Measurements from ENCODE around the gene CER1. TPM values are rescaled to one million over a fixed set of nuclear protein-coding genes. Genes with fewer than 3 reads are reported as not detected.
"Not testable (repeated sequence)": the region's sequence is repeated elsewhere in the genome, so short reads cannot be mapped to it uniquely, and the experiment has no call there.

The CER1 gene
- total RNA-seq, 1 experiment from 2014 or later = not detected

DNA sequence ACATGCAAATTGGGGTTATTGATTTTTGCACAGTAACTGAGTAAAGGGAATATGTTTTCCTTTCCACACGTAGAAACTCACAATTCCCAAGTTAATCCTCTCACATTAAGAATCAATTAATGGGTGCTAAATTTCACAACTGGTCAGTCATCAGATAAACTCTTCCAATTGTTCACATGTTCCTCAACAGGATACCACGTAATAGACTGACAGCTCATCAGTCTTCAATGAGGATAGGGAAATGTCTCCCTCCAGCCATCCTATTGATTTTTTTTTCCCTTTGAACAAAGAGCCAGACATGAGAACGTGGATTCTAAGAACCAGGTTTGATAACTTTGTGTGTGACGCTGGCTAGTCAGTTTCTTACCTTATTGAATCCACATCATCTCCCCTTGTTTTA, 768 bp upstream of the CER1 start:
- in situ Hi-C loops (cut with HindIII; ENCODE audit: low sequenced_read_pairs) = no loop called here
- no peak for DNase-seq (ENCODE audit: low spot score)

DNA sequence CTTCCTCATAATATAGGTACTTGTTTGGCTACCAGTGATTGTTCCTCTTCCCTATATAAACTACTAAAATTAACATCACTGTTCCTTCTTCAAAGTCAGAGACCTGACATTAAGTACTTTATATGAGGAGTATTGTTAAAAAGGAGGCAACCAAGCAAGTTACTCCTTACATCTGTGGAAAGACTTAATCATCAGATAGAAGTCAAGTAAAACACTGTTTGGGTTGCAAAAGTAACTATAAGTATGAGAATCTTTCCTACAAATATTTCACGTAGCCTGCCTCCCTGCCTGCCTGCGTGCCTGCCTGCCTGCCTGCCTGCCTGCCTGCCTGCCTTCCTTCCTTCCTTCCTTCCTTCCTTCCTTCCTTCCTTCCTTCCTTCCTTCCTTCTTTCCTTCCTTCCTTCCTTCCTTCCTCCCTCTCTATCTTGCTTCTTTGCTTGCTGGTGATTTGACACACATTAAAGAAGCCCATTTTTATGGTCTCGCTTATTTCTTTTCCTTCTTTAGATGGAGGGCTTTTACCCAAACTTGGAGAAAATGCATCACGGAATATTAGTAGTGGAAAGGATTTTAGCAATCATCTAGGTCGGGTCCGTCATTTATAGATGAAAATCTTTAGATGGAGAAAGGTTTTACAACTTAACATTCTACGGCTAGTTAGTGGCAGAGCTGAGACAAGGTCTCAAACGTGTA, 3.2 kb downstream of the CER1 start:
- in situ Hi-C loops (cut with HindIII; ENCODE audit: low sequenced_read_pairs) = no loop called here
- no peak for DNase-seq (ENCODE audit: low spot score)

DNA sequence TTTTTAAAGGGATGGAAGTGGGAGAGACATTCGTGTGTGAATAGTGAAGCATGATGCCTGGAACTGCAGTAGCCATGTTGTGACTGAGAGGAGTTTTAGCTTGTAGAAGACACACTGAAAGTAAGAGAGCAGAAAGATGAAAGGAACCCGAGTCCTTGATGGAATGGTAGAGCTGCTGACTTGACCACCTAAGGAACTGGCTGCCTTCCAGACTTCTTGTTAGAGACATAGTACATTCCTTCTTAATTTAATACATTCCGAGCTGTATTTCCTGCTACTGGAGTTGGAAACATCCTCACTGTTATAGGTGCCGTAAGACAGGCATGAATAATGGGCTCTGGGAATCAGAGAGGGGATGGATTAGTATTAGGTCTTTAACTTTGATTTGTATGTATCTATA, 7.4 kb downstream of the CER1 start:
- no peak for DNase-seq (ENCODE audit: low spot score)
- in situ Hi-C loops (cut with HindIII; ENCODE audit: low sequenced_read_pairs) = no loop called here

DNA sequence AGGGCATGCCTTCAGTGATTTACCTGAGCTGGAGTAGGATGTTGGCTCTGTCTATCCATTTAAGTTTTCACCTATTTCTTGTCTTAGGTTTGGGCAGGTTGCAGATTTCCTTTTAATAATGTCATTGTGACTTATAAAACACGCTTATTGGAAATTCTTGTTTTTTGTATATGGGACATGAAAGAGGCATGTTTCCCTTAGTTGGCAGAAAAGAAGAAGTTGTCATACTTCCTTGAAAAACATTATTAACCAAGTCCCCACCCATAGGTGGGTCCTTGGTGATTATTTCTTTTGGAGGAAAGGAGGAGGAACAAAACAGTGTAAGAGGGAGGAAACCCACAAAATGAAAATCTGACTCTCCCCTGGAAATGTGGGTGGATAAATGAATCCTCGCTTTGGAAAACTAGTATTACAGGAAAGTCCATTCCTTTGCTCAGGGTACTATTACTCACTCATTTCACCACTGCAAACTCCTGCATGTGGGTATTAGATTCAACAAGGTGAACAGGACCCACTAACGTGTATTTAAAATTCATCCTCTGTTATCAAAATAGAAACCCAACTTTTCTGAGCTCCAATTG, 9.3 kb downstream of the CER1 start:
- no peak for DNase-seq (ENCODE audit: low spot score)
- in situ Hi-C loops (cut with HindIII; ENCODE audit: low sequenced_read_pairs) = no loop called here

DNA sequence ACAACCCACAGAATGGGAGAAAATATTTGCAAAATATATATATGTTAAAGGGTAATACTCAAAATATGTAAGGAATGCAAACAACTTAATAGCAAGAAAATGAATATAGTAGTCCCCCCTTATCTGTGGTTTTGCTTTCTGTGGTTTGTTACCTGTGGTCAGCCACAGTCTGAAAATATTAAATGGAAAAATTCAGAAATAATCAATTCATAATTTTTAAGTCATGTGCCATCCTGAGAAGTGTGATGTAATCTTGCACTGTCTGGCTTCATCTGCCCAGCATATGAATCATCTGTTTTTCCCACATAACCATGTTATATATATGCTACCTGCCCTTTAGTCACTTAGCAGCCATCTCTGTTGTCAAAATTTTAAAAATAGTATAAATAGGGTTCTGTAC, 11.7 kb downstream of the CER1 start:
- no peak for DNase-seq (ENCODE audit: low spot score)
- in situ Hi-C loops (cut with HindIII; ENCODE audit: low sequenced_read_pairs) = no loop called here

DNA sequence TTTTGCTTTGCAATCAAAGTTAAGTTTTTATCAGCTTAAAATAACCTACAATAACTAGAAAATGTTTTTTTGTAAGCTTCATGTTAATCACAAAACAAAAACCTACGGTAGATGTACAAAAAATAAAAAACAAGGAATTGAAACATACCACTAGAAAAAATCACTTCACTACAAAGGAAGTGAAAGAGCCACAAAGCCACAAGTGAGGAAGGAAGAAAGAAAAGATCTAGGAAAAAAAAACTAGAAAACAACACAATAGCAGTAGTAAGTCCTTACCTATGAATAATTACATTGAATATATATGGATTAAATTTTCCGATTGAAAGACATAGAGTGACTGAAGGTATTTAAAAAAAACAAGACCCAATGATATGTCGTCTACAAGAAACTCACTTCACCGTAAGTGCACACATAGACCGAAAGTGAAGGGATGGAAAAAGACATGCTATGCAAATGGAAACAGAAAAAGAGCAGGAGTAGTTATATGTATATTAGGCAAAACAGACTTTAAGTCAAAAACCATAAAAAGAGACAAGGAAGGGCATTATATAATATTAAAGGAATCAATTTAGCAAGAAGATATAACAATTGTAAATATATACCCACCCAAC, 15.9 kb downstream of the CER1 start:
- in situ Hi-C loops (cut with HindIII; ENCODE audit: low sequenced_read_pairs) = no loop called here
- no peak for DNase-seq (ENCODE audit: low spot score)

DNA sequence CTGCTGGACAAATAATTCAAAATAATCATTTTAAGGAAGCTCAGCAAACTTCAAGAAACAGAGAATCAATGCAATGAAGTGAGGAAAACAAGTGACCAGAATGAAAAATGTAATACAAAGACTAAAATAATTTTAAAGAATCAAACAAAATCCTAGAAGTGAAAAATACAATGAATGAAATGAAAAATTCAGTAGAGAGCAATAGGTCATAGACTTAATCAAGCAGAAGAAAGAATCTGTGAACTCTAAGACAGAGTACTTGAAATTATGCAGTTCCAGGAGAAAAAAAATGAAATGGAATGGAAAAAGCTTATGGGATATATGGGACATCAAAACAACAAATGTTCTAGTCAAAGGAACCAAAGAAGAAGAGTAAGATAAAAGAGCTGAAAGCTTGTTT, 17.5 kb downstream of the CER1 start:
- in situ Hi-C loops (cut with HindIII; ENCODE audit: low sequenced_read_pairs) = no loop called here
- DNase-seq (ENCODE audit: low spot score) = no peak

DNA sequence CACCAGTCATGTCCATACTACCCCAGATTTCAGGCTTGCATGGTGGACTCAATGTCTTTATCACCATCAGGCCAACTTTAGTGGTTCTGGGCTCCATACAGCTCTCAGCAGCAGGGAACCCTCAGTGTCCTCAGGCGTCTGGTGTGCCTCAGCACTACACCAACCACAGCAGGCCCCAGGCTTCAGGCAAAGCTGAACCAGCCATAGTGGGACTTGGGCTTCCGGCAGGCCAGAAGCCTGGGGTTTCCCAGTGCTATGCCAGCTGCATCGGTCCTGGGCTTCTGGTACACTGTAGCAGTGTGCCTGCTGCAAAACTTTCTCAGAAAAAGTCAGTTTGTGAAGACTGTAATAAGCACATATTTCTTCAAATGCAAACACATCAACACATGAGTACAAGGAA, 18.3 kb downstream of the CER1 start:
- DNase-seq (ENCODE audit: low spot score) = no peak
- in situ Hi-C loops (cut with HindIII; ENCODE audit: low sequenced_read_pairs) = no loop called here

DNA sequence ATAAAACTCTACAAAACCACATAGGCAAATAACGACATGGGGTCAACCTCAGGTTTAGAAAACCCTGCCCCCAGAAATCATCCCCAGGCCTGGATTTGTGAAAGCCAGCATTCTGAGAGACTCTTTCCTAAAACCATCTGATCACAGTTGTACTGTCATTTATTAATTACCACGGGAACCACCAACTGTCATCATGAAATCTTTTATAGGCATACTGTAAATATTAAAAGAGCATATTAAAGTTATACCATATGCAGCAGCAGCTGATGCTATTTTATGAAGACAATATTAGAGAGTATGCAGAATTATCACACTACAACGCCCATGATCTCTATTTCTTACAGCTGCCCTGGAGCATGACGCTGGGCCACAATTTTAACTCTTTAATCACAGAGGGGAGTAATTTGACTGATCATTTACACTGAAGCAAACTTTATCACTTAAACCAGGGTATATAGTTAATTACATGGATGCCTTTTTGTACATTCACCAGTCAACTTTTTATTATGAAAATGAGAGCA, 20.3 kb downstream of the CER1 start:
- DNase-seq (ENCODE audit: low spot score) = no peak
- in situ Hi-C loops (cut with HindIII; ENCODE audit: low sequenced_read_pairs) = no loop called here

DNA sequence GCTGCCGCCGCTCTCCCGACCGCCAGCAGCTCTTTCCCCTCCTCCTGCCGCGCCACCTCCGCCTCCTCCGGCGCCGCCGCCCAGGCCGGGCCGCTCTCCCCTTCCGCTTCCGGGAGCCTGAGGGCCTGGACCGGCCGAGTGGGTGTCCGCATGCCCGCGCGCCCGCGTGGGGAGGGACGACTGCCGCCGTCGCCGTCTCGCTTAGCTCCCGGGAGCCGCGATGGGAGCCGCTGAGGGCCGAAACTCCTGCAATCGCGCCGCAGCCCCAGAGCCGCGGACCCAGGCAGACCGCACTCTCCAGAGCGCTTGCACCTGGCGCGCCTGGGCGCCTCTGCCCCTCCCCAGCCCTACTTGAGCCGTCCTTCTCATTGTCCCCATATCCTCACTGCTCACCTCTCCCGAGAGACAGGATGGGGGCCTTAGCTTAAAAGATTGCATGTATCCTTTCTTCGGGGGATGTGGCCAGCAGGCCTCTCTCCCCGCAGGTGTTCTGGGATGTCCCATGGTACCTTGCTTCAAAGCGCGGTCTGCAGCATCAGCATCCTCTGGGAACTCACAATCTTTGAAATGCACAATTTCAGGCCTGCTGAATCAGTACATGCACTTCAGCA, 29.2 kb downstream of the CER1 start, which contains the start of gene ZDHHC21:
Gene ZDHHC21, minus strand, starts transcription at position 182 of the 611 bp plus-strand sequence. CDS start 19,092 bp downstream, outside the sequence.
- DNase-seq (ENCODE audit: low spot score) = peak; percentile 83
- in situ Hi-C loops (cut with HindIII; ENCODE audit: low sequenced_read_pairs) = no loop called here

DNA sequence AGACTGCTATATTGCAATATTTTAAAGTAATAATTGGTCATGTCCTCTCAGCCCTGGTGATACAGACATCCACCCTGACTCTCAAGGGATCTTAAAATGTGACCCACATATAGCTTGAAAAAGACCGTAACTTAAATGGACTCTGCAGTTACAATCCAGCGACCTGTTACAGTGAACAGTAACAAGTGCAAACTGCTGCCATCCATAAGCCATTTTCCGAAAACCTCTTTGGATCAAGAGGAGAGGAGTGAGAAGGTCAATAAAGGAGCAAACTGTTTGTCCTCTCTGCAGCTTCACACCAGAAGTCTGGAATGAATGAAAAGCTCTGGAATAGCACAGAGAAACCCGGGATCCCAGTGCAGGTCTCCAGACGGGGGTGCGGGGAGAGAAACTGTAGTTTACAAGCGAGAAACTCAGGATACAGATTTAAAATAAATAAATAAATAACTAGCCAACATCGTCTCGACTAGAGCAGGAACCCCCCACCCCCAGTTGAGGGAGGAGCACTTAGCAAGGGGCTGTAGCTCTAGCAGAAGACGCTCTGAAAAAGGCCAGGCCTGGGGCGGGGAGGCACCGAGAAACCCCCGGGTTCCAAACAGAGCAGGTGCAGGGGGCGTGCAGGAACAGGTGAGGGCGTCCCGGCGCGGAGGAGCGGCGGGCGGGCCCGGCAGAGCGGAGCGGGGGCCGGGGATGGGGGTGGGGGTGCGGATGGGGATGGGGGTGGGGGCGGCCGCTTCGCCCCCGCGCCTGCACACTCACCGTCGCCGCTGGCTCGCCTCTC, 29.9 kb downstream of the CER1 start:
- in situ Hi-C loops (cut with HindIII; ENCODE audit: low sequenced_read_pairs) = no loop called here
- peak; percentile 53 for DNase-seq (ENCODE audit: low spot score)

DNA sequence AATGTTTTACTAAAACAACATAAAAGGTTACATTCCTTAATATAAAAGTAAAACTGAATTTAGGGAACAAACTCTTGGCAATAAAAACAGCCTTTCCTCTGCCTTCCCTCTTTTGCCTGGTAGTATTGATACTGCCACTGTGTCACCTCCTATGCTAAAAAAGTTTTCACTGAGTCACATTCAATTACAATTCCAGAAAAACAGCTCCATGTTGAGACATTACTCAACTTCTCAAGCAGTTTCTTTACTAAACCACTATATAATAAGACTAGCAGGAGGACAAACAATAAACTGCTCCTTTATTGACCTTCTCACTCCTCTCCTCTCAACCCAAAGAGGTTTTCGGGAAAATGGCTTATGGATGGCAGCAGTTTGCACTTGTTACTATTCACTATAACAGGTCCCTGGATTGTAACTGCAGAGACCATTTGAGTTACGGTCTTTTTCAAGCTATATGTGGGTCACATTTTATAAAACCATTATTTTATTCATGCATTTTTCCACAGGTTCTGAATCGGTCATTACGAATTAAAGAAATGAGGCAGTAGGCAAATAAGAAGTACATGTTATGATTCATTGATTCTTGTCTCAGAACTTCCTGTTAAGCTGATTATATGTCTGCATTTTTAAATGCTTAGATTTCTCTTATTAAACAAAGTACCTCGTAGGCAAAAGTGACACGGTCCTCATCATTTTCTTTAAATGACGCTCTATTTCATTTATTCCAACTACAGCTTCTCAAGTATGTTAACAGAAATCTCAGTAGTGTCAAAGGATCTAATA, 31.4 kb downstream of the CER1 start:
- in situ Hi-C loops (cut with HindIII; ENCODE audit: low sequenced_read_pairs) = no loop called here
- no peak for DNase-seq (ENCODE audit: low spot score)

DNA sequence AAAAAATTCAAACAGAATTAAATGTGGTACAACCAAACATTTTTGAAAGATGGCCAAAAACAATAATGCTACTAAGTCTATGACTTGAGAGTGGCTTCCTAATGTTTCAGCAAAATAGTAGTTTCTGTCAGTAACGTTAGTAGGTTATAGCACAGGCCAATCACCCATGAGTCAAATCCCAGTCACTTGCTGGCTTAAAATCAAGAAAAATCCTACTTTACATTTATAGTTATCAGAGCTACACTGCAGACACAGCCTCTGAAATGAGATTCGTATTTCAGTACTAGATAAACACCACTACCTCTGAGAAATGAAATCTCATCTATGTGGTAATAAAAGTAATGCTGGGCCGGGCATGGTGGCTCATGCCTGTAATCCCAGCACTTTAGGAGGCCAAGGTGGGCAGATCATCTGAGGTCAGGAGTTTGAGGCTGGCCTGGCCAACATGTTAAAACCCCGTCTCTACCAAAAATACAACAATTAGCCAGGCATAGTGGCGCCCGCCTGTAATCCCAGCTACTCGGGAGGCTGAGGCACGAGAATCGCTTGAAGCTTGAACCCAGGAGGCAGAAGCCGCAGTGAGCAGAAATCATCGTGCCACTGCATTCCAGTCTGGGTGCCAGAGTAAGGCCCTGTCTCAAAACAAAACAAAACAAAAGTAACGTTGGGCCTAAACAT, 35.4 kb downstream of the CER1 start:
- in situ Hi-C loops (cut with HindIII; ENCODE audit: low sequenced_read_pairs) = no loop called here

DNA sequence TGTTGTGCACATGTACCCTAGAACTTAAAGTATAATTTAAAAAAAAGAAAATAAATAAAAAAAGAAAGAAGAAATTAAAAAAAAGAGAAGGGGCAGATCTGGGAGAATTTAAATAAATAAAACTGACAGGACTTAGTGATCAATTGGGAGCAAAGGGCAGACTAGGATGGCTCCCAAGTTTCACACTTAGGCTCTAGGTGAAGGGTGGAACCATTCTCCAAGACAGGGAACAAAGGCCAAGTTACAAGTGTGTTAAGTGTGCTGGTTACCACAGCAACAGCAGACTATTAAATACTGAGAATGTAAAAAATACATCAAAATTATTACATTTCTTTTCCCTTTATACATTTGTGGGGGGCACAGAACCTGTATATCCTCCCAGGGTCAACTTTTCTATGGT, 36.4 kb downstream of the CER1 start:
- DNase-seq (ENCODE audit: low spot score) = no peak
- in situ Hi-C loops (cut with HindIII; ENCODE audit: low sequenced_read_pairs) = no loop called here

More for the DNA sequence above, 35.4 kb downstream of the CER1 start:
- no peak for DNase-seq (ENCODE audit: low spot score)

DNA sequence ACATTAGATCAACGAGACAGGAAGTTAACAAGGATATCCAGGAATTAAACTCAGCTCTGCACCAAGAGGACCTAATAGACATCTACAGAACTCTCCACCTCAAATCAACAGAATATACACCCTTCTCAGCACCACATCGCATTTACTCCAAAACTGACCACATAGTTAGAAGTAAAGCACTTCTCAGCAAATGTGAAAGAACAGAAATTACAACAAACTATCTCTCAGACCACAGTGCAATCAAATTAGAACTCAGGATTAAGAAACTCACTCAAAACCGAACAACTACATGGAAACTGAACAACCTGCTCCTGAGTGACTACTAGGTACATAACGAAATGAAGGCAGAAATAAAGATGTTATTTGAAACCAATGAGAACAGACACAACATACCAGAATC, 39.9 kb downstream of the CER1 start:
- in situ Hi-C loops (cut with HindIII; ENCODE audit: low sequenced_read_pairs); DNase-seq (ENCODE audit: low spot score): not testable (repeated sequence)

DNA sequence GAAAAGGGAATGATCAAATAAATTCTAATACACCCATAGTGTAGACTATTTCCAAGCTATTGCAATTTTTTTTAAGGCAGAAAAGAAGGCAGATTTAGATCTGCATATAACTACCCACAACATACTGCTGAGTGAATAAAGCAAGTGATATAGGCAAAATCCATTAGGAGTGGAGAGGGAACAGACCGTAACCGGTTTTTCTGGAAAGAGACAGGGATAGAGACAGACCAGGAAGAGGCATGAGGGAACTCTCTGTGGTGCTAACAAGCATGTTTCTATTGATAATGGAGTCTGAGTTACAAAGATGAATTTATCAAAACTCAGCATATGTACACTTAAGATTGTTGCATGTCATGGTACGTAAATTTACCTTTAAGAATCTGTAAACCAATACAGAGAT, 43.8 kb downstream of the CER1 start:
- DNase-seq (ENCODE audit: low spot score) = no peak
- in situ Hi-C loops (cut with HindIII; ENCODE audit: low sequenced_read_pairs) = no loop called here

DNA sequence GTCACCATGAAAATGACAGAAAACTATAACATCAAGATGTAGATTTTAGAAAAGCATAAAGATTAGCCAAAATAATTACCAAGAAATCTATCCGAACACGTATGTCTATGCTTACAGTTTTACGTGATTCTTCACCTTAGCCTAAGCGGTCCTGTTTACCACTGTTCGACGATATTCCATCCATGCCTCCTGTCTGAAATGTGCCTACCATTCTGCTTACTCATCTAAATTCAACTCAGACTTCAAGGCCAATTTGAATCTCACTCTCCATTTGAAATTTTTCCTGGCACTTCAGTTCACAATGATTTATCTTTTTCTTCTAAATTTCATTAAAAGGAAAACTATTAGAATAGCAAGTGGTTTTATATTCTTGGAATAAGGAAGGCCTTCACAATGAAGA, 44.7 kb downstream of the CER1 start:
- no peak for DNase-seq (ENCODE audit: low spot score)
- in situ Hi-C loops (cut with HindIII; ENCODE audit: low sequenced_read_pairs) = no loop called here

DNA sequence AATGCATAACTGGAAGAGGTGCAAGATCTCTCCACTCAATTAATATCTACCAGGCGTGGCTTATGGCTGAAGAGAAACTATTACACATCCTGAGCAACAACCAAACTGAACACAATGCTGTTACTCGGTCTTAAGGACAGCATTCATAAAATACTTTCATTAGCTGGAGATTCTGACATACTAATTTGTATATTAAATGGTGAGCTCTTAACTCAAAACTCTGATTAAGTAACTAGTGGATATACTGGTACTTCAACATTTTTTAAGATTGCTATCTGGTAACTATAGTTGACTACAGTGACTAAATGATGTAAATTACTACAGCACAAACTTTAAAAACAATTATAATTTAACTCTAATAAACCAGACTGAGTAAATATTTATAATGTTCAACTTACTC, 45.1 kb downstream of the CER1 start:
- DNase-seq (ENCODE audit: low spot score) = no peak
- in situ Hi-C loops (cut with HindIII; ENCODE audit: low sequenced_read_pairs) = no loop called here
